Lower lobe of right lung (tissue), 2 donors: ENCODE results near the gene RTP5. TPM values are rescaled to one million over a fixed set of nuclear protein-coding genes. Genes with fewer than 3 reads are reported as not detected.
"Not testable (repeated sequence)": the region's sequence is repeated elsewhere in the genome, so short reads cannot be mapped to it uniquely, and the experiment has no call there.

Experiments
- ATAC-seq, 2 donors: fragments of 200-7000 bp; cut with Tn5 transposase; one replicate each; pipeline ENCODE4 v1.9.1; 2020 to 2022; ENCODE audit warnings: mild to moderate bottlenecking in 2 of 2, moderate library complexity in 2 of 2
- DNase-seq: peaks from one replicate; pipeline ENCODE4 v3.0.0-alpha.2; 2020
- H3K27ac ChIP-seq: fragments of 200-600 bp; one replicate; pipeline ENCODE4 v1.8.0; 2022
- H3K27me3 ChIP-seq: fragments of 200-600 bp; one replicate; pipeline ENCODE4 v1.8.0; 2022; ENCODE audit warnings: low read depth
- H3K36me3 ChIP-seq: fragments of 200-600 bp; one replicate; pipeline ENCODE4 v1.8.0; 2022; ENCODE audit warnings: mild to moderate bottlenecking
- H3K4me1 ChIP-seq: fragments of 200-600 bp; one replicate; pipeline ENCODE4 v1.8.0; 2022
- H3K4me3 ChIP-seq: fragments of 200-600 bp; one replicate; pipeline ENCODE4 v1.8.0; 2022; ENCODE audit warnings: mild to moderate bottlenecking
- H3K9me3 ChIP-seq: fragments of 200-600 bp; one replicate; pipeline ENCODE4 v1.8.0; 2022
- CTCF ChIP-seq: fragments of 200-600 bp; IDR thresholded peaks from one replicate; pipeline ENCODE4 v1.8.0; 2022; ENCODE audit warnings: antibody characterized with exemption, mild to moderate bottlenecking
- intact Hi-C: fragments of 100-400 bp; cut with DNase I; formaldehyde crosslinking; loops from one replicate; pipeline ENCODE4 v1.11.0; 2022
- total RNA-seq: library from RNA; stranded (reverse); fragmentation: NEBNext Ultra II Directional; extraction: Animal tissue kit (Norgen Biotek cat#: 25700); gene quantifications from one replicate; pipeline ENCODE4 v1.2.1, GENCODE V29; 2021
- donor health status: DM: no; HTN: yes; CAD: no; lungs with severe emphysema.

RTP5 gene
- total RNA-seq, 1 donor from 2014 or later = not detected

GRCh38 chr2:241872313-241872642, 2.7 kb downstream of the RTP5 start:
- TF ChIP-seq CTCF = no peak
- no peaks in the 10 kb centered on the region for H3K9me3 ChIP-seq
- DNase-seq (no peak), ATAC-seq (no peak)
- no peaks in the 10 kb centered on the region for H3K36me3 ChIP-seq
- peaks cover 15% of the 10 kb centered on the region for H3K27me3 ChIP-seq
- H3K4me1 ChIP-seq = no peaks in the 10 kb centered on the region
- intact Hi-C loops = no loop called here
- H3K4me3 ChIP-seq = no peak overlapping the region
- no peak overlapping the region for H3K27ac ChIP-seq

DNA sequence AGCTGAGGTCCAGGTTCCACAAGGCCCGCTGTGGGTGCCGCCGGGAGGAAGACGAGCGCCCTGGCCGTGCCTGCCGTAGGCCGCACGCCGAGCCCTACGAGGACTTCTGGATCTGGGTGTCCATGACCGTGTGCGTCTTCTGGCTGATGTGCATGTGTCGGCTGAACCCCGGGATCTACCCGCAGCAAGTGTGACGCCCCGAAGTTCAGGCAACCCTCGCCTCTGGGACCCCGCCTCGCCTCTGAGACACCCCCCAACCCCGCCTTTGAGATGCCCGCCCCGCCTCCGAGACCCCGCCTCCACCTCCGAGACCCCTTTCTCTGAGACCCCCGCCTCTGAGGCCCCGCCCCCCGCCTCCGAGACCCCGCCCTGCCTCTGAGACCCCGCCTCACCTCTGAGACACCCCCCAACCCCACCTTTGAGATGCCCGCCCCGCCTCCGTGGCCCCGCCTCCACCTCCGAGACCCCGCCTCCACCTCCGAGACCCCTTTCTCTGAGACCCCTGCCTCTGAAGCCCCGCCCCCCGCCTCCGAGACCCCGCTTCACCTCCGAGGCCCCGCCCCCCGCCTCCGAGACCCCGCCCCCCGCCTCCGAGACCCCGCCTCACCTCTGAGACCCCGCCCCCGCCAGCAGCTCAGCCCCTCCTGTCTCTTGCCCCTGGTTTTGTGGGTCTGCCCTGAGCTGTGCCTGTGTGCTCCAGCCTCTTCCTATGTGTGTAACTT, 3.7 kb downstream of the RTP5 start:
- intact Hi-C loops = no loop called here
- Histone ChIP-seq H3K36me3 (no peaks in the 10 kb centered on the region), H3K4me3 (no peak overlapping the region), H3K27ac (no peak overlapping the region), H3K9me3 (no peaks in the 10 kb centered on the region), H3K4me1 (no peaks in the 10 kb centered on the region), H3K27me3 (peaks cover 6% of the 10 kb centered on the region)
- DNase-seq = no peak
- no peak for TF ChIP-seq CTCF
- no peak for ATAC-seq

DNA sequence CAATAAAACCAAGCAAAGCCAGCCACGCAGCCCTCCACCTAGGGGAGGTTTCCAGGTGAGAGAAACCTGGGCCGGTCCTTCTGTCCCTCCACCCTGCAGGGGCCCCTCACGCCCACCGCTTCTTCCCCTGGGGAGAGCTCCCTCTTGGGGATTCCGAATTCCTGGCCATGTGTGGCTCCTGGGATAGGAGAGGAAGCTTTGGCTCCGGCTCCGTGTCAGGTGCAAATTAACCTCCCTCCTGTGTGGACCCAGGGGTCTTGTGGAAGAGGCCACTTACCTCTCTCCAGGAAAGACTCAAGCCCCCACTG, 4.2 kb downstream of the RTP5 start:
- H3K36me3 ChIP-seq = no peaks in the 10 kb centered on the region
- H3K9me3 ChIP-seq = no peaks in the 10 kb centered on the region
- no peak for TF ChIP-seq CTCF
- H3K4me3 ChIP-seq = no peak overlapping the region
- H3K4me1 ChIP-seq = no peaks in the 10 kb centered on the region
- peaks cover 6% of the 10 kb centered on the region for H3K27me3 ChIP-seq
- ATAC-seq (no peak), DNase-seq (no peak)
- intact Hi-C loops = no loop called here
- no peak overlapping the region for H3K27ac ChIP-seq

GRCh38 chr2:241874277-241874925, 4.9 kb downstream of the RTP5 start:
- intact Hi-C loops = no loop called here
- ATAC-seq (no peak), DNase-seq (no peak)
- H3K4me1 ChIP-seq = no peaks in the 10 kb centered on the region
- H3K9me3 ChIP-seq = no peaks in the 10 kb centered on the region
- H3K36me3 ChIP-seq = no peaks in the 10 kb centered on the region
- no peak overlapping the region for H3K4me3 ChIP-seq
- H3K27ac ChIP-seq = no peak overlapping the region
- no peak for TF ChIP-seq CTCF
- H3K27me3 ChIP-seq = peaks cover 6% of the 10 kb centered on the region

DNA sequence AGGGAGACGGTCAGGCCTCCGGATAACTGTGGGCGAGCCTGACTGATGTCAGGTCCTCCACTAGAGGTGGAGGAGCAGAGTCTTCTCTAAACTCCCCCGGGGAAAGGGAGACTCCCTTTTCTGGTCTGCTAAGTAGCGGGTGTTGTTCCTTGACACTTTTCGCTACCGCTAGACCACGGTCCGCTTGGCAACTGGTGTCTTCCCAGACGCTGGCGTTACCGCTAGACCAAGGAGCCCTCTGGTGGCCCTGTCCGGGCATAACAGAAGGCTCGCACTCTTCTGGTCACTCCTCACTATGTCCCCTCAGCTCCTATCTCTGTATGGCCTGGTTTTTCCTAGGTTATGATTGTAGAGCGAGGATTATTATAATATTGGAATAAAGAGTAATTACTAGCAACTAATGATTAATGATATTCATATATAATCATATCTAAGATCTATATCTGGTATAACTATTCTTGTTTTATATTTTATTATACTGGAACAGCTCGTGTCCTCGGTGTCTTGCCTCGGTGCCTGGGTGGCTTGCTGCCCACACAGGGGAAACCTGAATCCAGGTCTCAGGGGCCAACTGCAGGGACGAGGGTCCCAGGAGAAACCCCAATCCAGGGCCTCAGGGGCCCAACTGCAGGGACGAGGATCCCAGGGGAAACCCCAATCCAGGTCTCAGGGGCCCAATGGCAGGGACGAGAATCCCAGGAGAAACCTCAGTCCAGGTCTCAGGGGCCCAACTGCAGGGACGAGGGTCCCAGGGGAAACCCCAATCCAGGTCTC, 6.4 kb downstream of the RTP5 start:
- H3K27me3 ChIP-seq, H3K36me3 ChIP-seq: not testable (repeated sequence)

More for the DNA sequence above, 6.4 kb downstream of the RTP5 start:
- ATAC-seq, H3K27ac ChIP-seq, H3K4me1 ChIP-seq, intact Hi-C loops, H3K4me3 ChIP-seq, DNase-seq, H3K9me3 ChIP-seq: not testable (repeated sequence)
